ENCODE measurements around the gene MCM7.

Gene MCM7

DNA sequence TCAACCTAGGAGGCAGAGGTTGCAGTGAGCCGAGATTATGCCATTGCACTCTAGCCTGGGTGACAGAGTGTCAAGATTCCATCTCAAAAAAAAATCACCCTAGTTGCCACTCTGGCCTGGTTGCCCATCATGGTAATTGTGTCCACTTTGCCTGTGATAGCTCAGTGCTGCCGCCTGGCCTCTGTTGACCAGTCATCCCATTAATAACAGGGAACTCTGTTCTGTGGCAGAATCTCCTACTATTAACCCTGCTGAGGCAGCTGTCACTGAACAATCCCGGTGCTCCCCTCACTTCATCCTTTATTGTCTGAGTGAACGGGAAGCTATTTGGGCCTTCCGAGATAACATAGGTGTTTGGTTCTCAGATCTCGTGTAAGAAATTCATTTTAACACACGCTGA, 34.2 kb downstream of the MCM7 start:
- no peaks in the 10 kb centered on the region for H4K20me1 ChIP-seq (ENCODE audit: control insufficient read depth, insufficient read depth, low read depth, low read length)
- H3K4me2 ChIP-seq (ENCODE audit: low read length), result no peak overlapping the region
- H3K9me3 ChIP-seq (ENCODE audit: control insufficient read depth, insufficient read depth, low read length), result peaks cover 18% of the 10 kb centered on the region
- H3K9me2 ChIP-seq (replicated peaks; ENCODE audit: control insufficient read depth, low read length), result no peaks in the 10 kb centered on the region
- no peaks in the 10 kb centered on the region for H3K4me1 ChIP-seq (ENCODE audit: control insufficient read depth, low read length)
- TF ChIP-seq, protein P1, sequence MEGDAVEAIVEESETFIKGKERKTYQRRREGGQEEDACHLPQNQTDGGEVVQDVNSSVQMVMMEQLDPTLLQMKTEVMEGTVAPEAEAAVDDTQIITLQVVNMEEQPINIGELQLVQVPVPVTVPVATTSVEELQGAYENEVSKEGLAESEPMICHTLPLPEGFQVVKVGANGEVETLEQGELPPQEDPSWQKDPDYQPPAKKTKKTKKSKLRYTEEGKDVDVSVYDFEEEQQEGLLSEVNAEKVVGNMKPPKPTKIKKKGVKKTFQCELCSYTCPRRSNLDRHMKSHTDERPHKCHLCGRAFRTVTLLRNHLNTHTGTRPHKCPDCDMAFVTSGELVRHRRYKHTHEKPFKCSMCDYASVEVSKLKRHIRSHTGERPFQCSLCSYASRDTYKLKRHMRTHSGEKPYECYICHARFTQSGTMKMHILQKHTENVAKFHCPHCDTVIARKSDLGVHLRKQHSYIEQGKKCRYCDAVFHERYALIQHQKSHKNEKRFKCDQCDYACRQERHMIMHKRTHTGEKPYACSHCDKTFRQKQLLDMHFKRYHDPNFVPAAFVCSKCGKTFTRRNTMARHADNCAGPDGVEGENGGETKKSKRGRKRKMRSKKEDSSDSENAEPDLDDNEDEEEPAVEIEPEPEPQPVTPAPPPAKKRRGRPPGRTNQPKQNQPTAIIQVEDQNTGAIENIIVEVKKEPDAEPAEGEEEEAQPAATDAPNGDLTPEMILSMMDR (IDR thresholded peaks at IDR 0.05; ENCODE audit: low read depth, low read length, poor library complexity, severe bottlenecking), result no peak
- no peak for TF ChIP-seq EZH2phosphoT487 (IDR thresholded peaks at IDR 0.05; ENCODE audit: borderline replicate concordance, low read length)
- no peaks in the 10 kb centered on the region for H3F3A ChIP-seq (ENCODE audit: control insufficient read depth, insufficient read depth)
- no peaks in the 10 kb centered on the region for H3K27me3 ChIP-seq (ENCODE audit: control insufficient read depth, low read length)
- no peak overlapping the region for H3K4me3 ChIP-seq (ENCODE audit: low read length)
- H3K79me2 ChIP-seq (ENCODE audit: control insufficient read depth, low read length), result no peaks in the 10 kb centered on the region
- no peak overlapping the region for H3K27ac ChIP-seq (ENCODE audit: low read depth, low read length)
- H3K36me3 ChIP-seq (ENCODE audit: control insufficient read depth, low read length), result peaks cover 41% of the 10 kb centered on the region

- Histone ChIP-seq H3K4me2 (ENCODE audit: low read length) (no peak overlapping the region), H3K79me2 (ENCODE audit: control insufficient read depth, low read length) (no peaks in the 10 kb centered on the region), H3F3A (ENCODE audit: control insufficient read depth, insufficient read depth) (no peaks in the 10 kb centered on the region), H3K9me3 (ENCODE audit: control insufficient read depth, insufficient read depth, low read length) (peaks cover 5% of the 10 kb centered on the region), H3K4me1 (ENCODE audit: control insufficient read depth, low read length) (no peaks in the 10 kb centered on the region), H3K27me3 (ENCODE audit: control insufficient read depth, low read length) (no peaks in the 10 kb centered on the region), H3K4me3 (ENCODE audit: low read length) (no peak overlapping the region), H3K36me3 (ENCODE audit: control insufficient read depth, low read length) (peaks cover 27% of the 10 kb centered on the region), H4K20me1 (ENCODE audit: control insufficient read depth, insufficient read depth, low read depth, low read length) (no peaks in the 10 kb centered on the region), H3K27ac (ENCODE audit: low read depth, low read length) (no peak overlapping the region), H3K9me2 (replicated peaks; ENCODE audit: control insufficient read depth, low read length) (no peaks in the 10 kb centered on the region)
- TF ChIP-seq, protein P1 (IDR thresholded peaks at IDR 0.05; ENCODE audit: low read depth, low read length, poor library complexity, severe bottlenecking), result no peak
- TF ChIP-seq EZH2phosphoT487 (IDR thresholded peaks at IDR 0.05; ENCODE audit: borderline replicate concordance, low read length), result no peak
Measured at GRCh38 chr7:100065452-100066186, 35.6 kb downstream of the MCM7 start.

DNA sequence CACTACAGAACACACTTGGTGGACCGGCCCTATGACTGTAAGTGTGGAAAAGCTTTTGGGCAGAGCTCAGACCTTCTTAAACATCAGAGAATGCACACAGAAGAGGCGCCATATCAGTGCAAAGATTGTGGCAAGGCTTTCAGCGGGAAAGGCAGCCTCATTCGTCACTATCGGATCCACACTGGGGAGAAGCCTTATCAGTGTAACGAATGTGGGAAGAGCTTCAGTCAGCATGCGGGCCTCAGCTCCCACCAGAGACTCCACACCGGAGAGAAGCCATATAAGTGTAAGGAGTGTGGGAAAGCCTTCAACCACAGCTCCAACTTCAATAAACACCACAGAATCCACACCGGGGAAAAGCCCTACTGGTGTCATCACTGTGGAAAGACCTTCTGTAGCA, 37.0 kb downstream of the MCM7 start:
- Histone ChIP-seq H3K27me3 (ENCODE audit: control insufficient read depth, low read length) (no peaks in the 10 kb centered on the region), H3K36me3 (ENCODE audit: control insufficient read depth, low read length) (peaks cover 15% of the 10 kb centered on the region), H3F3A (ENCODE audit: control insufficient read depth, insufficient read depth) (no peaks in the 10 kb centered on the region), H3K4me2 (ENCODE audit: low read length) (no peak overlapping the region), H3K9me2 (replicated peaks; ENCODE audit: control insufficient read depth, low read length) (no peaks in the 10 kb centered on the region), H3K27ac (ENCODE audit: low read depth, low read length) (no peak overlapping the region), H3K9me3 (ENCODE audit: control insufficient read depth, insufficient read depth, low read length) (no peaks in the 10 kb centered on the region), H3K4me3 (ENCODE audit: low read length) (no peak overlapping the region), H4K20me1 (ENCODE audit: control insufficient read depth, insufficient read depth, low read depth, low read length) (no peaks in the 10 kb centered on the region), H3K4me1 (ENCODE audit: control insufficient read depth, low read length) (peaks cover 7% of the 10 kb centered on the region), H3K79me2 (ENCODE audit: control insufficient read depth, low read length) (no peaks in the 10 kb centered on the region)
- no peak for TF ChIP-seq EZH2phosphoT487 (IDR thresholded peaks at IDR 0.05; ENCODE audit: borderline replicate concordance, low read length)
- TF ChIP-seq, protein P1 (IDR thresholded peaks at IDR 0.05; ENCODE audit: low read depth, low read length, poor library complexity, severe bottlenecking), result no peak

All from DOHH2 (cell line).